Endometrial microvascular endothelial cells (primary cell): Measurements from ENCODE around the gene RUSF1. TPM values are rescaled to one million over a fixed set of nuclear protein-coding genes. Genes with fewer than 3 reads are reported as not detected.
"Not testable (repeated sequence)": the region's sequence is repeated elsewhere in the genome, so short reads cannot be mapped to it uniquely, and the experiment has no call there.

Experiments used
- in situ Hi-C: cut with HindIII; loops from 2 replicates; pipeline ENCODE4 v1.10.0; 2017; ENCODE audit warnings: low sequenced_read_pairs, low pct_unique_long_range_greater_than_20kb; ENCODE audit errors: inconsistent ontology term
- total RNA-seq: library from RNA; depleted of rRNA; stranded (reverse); fragments of >200 nt; gene quantifications from one replicate; pipeline ENCODE4 v1.2.3, GENCODE V29; 2015; ENCODE audit errors: inconsistent ontology term

Gene RUSF1
- total RNA-seq, 1 donor from 2014 or later = 35.3 TPM

DNA sequence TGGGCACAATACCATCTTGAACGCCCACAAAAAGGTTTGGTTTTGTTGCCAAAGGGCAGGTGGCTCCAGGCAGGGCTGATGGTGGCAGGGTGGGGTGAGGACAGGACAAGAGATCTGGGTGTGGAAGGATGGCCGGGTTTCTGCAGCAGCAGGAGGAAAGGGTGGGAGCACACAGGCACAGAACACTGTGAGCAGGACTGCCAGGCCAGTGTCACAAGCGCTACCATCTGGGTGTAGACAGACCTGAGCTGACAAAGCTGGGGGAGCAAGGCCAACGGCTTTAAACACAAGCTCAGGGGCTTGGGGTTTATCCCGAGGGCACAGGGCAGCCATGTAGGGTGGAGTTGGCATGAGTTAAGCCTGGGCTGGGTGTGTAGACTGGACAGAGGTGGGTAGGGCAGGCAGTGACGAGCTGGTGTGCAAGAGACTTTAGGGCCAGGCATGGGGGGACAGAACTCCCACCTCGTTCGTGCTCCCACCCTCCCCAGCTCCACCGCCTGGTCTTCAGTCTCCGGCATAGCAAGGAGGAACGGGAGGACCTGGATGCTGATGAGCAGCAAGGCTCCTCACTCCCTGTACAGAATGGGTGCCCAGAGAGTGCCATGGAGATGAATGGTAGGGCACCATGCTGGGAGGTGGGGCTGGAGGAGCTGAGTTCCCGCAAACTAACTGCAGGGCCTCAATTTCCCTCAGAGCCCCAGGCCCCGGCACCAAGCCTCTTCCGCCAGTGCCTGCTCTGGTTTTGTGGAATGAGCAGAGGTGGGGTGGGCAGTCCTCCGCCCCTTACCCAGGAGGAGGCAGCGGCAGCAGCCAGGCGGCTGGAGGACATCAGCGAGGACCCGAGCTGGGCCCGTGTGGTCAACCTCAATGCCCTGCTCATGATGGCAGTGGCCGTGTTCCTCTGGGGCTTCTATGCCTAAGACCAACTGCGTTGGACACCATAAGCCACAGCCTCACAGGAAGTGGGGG is 18.3 kb downstream of the RUSF1 start:
- in situ Hi-C loops = no loop called here

DNA sequence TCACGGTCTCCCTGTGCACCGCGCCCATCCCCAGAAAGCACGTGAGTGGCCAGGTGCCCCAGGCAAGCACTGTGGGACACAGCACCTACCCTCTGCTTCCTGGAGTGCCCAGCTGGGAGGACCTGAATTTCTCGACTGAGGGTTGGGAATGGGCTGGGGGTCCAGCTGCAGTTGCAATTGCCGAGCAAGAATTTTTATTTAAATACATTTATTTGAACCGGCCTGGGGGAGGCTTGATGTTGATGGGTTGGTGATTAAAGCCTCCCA is 19.0 kb downstream of the RUSF1 start:
- in situ Hi-C loops = no loop called here

DNA sequence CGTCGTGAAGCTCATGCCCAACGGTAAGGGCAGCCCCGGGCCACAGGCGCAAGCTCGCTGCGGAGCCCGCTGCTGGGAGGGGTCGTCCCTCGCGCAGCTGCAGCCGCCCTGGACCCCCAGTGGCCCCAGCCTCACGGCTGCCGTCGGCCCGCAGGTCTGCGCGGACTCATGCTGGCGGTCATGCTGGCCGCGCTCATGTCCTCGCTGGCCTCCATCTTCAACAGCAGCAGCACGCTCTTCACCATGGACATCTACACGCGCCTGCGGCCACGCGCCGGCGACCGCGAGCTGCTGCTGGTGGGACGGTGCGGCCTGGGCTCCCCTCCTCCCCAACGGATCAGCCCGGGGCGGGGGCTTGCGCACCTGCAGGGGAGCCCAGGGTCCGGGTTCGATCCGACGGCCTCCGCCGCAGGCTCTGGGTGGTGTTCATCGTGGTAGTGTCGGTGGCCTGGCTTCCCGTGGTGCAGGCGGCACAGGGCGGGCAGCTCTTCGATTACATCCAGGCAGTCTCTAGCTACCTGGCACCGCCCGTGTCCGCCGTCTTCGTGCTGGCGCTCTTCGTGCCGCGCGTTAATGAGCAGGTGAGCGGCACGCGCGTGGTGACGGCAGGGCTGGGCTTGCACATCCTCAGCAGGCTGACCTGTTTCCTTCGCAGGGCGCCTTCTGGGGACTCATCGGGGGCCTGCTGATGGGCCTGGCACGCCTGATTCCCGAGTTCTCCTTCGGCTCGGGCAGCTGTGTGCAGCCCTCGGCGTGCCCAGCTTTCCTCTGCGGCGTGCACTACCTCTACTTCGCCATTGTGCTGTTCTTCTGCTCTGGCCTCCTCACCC is 19.5 kb downstream of the RUSF1 start:
- in situ Hi-C loops = no loop called here

GRCh38 chr16:31487720-31488467 is 20.3 kb downstream of the RUSF1 start:
- in situ Hi-C loops = no loop called here

GRCh38 chr16:31487071-31487719 is 21.0 kb downstream of the RUSF1 start:
- in situ Hi-C loops = no loop called here

DNA sequence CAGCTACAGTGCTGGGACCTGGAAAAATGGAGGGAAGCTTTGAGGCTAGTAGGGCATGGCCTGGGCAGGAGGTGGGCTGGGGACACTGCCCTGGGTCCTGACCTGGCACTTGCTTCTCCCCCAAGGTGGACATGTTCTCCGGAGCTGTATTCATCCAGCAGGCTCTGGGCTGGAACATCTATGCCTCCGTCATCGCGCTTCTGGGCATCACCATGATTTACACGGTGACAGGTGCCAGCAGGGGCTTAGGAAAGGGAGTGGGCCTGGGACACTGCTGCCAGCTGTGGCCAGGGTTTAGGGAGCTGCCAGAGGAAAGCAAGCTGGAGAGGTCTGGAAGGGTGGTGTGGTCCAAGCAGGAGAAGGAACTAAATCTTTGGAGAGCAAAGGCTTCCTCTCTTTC is 22.1 kb downstream of the RUSF1 start:
- in situ Hi-C loops = no loop called here

DNA sequence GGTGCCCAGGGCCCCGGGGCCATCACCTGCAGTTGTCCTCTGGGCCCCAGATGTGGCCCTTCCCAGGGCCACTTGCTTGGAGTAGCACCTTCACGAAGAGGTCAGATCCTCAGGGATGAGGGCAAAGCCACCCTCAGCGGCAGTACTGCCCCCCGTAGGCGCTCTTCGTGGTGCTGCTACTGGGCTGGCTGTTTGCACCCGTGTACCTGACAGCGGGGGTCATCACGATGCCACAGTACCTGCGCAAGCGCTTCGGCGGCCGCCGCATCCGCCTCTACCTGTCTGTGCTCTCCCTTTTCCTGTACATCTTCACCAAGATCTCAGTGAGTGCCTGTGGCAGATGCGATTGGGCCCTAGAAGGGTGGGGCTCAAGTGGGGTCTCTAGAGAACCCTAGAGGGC is 22.6 kb downstream of the RUSF1 start:
- in situ Hi-C loops = no loop called here

- in situ Hi-C loops = no loop called here
Observed at GRCh38 chr16:31484491-31485171, 23.6 kb downstream of the RUSF1 start.

DNA sequence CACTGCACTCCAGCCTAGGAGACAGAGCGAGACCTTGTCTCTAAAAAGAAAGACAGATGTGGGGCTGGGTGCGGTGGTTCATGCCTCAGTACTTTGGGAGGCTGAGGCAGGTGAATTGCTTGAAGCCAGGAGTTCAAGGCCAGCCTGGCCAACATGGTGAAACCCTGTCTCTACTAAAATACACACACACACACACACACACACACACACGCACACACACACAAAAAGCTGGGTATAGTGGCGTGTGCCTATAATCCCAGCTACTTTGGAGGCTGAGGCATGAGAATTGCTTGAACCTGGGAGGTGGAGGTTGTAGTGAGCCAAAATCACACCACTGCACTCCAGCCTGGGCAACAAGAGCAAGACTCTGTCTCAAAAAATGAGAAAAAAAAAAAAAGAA is 24.1 kb downstream of the RUSF1 start:
- in situ Hi-C loops = not testable (repeated sequence)

DNA sequence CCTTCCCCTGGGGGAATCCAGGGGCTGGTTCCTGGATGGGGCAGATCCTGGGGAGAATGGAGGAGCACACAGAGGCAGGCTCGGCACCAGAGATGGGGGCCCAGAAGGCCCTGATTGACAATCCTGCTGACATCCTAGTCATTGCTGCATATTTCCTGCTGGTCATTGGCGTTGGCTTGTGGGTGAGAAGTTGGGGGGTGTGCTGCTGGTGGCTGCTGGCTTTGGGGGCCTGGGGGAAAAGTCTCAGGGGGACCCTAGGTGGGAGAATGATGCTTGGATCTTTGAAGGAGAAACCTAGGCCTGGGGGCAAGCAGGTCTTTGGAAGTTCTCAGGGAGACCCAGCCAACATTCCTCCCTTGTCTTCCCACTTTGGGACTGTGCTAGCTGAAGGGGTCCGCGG is 25.1 kb downstream of the RUSF1 start, which contains the start of gene SLC5A2:
SLC5A2 (plus strand) TSS at position 43 of the 400 bp plus-strand sequence; CDS start at position 57, 14 bp downstream.
- in situ Hi-C loops = no loop called here

GRCh38 chr16:31480851-31481536 is 27.2 kb downstream of the RUSF1 start:
- in situ Hi-C loops = no loop called here

- in situ Hi-C loops = no loop called here
Observed at GRCh38 chr16:31479751-31480150, 28.4 kb downstream of the RUSF1 start.

- in situ Hi-C loops = no loop called here
Observed at GRCh38 chr16:31478956-31479355, 29.2 kb downstream of the RUSF1 start.

DNA sequence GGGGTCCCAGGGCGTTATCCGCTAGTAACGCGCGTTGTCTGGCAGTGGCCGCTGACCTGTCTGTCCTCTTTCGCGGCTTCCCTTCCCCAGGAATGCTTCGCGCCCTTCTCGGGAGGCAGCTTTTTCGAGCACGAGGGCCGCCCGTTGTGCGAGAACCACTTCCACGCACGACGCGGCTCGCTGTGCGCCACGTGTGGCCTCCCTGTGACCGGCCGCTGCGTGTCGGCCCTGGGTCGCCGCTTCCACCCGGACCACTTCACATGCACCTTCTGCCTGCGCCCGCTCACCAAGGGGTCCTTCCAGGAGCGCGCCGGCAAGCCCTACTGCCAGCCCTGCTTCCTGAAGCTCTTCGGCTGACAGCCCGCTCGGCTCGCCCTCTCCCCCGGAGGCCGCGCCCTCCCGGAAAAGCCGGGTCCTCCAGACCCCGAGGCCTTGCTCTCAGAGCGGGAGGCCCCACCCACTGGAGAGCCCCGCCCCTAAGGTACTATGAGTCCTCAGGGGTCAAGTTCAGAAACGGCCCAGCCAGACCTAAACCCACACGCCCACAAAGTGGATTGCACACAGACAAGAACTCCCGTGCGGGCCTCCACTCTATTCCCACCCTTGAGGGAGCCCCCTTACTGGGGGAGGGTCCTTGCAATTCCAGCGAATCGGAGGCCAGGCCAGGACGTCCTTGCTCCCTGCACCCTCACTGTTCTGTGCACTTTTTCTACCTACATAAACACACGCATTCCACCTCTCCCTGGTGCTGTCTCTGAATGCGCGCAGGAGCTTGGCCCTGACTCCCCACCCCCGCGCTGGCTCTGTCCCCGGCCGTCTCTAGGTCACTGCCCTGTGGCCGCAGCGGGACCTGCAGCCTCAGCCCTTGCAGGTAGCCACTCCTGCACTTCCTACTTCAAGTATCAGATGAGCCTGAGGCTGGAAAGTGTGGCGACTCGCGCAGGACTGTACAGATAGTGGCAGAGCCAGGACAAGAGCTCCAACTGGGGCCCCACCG is 30.7 kb downstream of the RUSF1 start:
- in situ Hi-C loops = no loop called here

GRCh38 chr16:31476303-31477219 is 31.6 kb downstream of the RUSF1 start:
- in situ Hi-C loops = no loop called here

DNA sequence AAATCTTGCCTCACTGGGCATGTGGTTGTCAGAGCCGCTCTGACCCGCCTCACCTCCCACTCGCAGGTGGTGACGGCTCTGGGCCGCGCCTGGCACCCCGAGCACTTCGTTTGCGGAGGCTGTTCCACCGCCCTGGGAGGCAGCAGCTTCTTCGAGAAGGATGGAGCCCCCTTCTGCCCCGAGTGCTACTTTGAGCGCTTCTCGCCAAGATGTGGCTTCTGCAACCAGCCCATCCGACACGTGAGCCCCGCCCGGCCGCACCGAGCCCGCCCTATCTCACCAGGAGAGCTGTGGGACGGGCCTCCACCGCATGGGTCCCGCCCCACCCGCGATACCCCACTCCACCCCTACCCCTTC is 32.3 kb downstream of the RUSF1 start:
- in situ Hi-C loops = no loop called here
